RCC 7860 (cell line): ENCODE measurements around the gene MT1G.
"Not testable (repeated sequence)": the region's sequence is repeated elsewhere in the genome, so short reads cannot be mapped to it uniquely, and the experiment has no call there.

Source experiments
- DNase-seq: peaks from one replicate; pipeline ENCODE4 v3.0.0-alpha.2; 2015; ENCODE audit warnings: low spot score
- FAIRE-seq: peaks from 2 replicates; lab custom pipeline; 2012; peaks lifted over from hg19 to GRCh38; lab: Jason Lieb, UNC

MT1G gene

DNA sequence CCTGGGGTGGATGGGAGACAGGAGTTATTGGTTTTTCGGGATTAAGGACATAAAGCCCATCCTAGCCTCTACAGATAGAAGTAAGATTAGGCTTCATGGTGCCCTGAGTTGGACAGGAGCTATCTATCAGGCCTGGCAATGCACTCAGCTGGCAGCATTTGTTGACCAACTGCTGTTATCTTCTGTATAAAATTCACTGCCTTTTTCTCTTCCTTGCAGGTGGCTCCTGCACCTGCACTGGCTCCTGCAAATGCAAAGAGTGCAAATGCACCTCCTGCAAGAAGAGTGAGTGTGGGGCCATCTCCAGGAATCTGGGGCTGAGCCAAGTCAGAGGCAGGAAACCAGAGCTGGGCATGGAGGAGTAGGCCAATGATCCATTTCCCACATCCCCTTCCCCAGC is 28.8 kb downstream of the MT1G start:
- no peak for DNase-seq
- no peak for FAIRE-seq

DNA sequence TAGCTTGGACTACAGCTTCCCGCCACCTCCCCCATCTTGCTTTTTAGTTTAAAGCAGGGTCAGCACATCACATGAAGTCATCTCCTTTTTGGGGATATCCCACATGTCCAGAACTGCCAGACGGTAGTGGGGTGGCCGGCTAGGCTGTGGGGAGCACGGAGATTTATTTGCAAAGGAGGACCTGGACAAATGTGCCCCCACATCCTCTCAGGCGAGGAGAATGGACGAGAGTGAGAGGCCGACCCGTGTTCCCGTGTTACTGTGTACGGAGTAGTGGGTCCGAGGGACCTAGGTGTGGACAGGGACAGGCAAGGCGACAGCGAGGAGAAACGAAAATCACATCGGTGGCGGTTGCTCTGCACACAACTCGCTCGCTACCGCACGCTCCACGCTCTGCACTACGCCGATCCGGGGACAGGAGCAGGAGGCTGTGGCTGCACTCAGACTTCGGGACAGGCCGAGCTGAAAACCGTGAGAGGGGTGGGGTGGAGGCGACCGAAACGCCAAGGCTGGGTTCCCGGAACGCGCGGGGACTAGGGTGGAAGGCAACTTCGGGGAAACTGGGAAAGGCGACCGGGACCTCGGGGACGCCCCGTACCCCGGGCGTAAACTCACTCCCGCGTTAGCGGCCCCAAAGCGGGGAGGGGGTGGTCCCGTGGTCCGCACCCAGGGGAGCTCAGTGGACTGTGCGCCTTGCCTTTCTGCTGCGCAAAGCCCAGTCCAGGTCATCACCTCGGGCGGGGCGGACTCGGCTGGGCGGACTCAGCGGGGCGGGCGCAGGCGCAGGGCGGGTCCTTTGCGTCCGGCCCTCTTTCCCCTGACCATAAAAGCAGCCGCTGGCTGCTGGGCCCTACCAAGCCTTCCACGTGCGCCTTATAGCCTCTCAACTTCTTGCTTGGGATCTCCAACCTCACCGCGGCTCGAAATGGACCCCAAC is 29.8 kb downstream of the MT1G start, which contains the start of gene MT1A:
Gene MT1A (plus strand): TSS at position 853 of the 937 bp plus-strand sequence. CDS start 73 bp downstream, at position 926.
- FAIRE-seq (no peak), DNase-seq (no peak)

DNA sequence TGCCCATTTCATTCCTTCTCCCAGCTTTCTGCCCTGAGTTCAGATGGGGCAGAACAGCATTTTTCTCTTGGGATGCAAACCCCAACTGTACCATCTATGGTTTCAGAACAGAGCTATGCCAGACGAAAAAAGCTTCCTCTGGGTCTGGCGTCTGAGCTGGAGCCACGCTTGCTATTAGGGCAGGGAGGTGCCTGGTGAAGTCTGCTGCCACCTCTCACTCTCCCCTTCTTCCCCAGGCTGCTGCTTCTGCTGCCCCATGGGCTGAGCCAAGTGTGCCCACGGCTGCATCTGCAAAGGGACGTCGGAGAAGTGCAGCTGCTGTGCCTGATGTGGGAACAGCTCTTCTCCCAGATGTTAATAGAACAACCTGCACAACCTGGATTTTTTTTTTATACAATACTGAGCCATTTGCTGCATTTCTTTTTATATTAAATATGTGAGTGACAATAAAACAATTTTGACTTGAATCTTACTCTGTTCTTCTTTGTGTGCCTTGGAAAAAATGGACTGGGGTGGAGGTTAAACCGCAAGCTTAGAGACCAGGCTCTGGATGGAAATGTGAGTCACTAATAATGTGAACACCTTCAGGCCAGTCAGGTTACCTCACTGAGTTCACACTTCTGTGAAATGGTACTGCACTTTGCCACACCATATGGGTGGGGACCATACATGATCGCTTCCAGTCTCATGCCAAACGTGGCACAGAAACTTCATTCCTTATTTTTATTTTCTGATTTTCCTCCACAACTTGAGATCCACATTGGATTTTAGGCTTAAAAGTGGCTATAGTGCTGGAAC is 31.1 kb downstream of the MT1G start:
- FAIRE-seq = no peak
- DNase-seq = no peak

DNA sequence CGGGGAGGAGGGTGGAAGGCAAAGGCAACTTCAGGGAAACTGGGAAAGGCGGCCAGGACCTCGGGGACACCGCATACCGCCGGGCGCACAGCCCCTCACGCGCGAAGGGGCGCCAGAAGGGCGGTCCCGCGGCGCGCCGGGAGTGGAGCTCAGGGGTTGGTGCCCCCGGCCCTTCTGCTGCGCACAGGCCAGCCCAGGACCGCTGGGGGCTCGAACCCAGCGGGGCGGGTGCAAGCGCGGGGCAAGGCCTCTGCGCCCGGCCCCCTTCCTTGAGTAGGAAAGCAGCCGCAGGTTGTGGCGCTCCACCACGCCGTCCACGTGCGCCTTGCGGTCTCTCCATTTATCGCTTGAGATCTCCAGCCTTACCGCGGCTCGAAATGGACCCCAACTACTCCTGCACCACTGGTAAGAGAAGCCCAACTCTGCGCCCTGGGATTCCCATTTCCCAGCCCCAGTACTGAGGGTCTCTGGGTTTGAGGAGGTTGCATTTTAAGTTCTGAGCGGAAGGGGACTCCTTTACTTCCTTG is 32.4 kb downstream of the MT1G start:
- DNase-seq (no peak), FAIRE-seq (no peak)

DNA sequence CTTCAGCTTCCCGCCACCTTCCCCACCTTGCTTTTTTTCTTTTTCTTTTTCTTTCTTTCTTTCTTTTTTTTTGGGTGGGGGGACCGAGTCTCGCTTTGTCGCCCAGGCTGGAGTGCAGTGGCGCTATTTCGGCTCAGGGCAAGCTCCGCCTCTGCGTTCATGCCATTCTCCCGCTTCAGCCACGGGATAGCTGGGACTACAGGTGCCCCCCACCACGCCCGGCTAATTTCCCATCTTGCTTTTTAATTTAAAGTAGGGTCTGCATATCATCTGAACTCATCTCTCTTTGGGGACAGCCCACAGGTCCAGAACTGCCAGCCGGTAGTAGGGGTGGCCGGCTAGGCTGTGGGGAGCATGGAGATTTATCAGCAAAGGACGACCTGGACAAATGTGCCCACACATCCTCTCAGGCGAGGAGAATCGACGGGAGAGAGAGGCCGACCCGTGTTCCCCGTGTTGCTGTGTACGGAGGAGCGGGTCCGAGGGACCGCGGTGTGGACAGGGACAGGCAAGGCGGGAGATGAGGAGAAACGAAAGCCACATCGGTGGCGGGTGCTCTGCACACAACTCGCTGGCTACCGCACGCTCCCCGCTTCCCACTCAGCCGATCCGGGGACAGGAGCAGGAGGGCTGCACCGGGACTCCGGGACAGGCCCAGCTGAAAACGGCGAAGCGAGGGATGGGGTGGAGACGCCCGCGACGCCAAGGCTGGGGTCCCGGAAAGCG is 33.0 kb downstream of the MT1G start:
- FAIRE-seq = no peak
- no peak for DNase-seq

DNA sequence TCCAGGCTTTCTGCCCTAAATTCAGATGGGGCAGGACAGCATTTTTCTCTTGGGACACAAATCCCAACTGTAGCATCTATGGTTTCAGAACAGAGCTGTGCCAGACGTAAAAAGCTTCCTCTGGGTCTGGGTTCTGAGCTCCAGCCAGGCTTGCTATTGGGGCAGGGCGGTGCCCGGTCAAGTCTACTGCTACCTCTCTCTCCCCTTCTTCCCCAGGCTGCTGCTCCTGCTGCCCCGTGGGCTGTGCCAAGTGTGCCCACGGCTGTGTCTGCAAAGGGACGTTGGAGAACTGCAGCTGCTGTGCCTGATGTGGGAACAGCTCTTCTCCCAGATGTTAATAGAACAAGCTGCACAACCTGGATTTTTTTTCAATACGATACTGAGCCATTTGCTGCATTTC is 34.3 kb downstream of the MT1G start:
- FAIRE-seq (no peak), DNase-seq (no peak)

DNA sequence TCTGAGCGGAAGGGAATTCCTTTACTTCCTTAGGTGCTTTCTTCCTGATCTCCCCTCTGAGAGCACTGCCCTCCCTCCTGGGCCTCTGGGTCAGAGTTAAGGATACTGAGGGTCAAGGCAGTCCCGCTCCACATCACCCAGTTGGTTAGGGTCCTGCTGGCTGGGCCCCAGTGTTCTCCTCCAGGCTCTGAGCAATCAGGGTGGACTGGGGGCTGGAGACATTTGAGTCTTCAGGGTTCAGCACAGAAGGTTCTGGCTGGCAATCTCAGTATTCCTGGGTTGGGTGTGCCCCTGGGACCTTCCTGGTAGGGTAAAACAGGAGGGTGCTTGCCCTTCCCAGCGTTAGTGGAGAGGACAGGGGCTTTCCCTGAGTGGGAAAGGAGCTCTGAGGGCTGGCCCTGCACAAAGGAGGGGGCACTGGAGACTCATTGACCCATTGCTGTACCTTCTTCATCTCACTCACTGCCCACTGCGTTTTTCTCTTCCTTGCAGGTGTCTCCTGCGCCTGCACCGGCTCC is 35.0 kb downstream of the MT1G start:
- DNase-seq (no peak), FAIRE-seq (no peak)

DNA sequence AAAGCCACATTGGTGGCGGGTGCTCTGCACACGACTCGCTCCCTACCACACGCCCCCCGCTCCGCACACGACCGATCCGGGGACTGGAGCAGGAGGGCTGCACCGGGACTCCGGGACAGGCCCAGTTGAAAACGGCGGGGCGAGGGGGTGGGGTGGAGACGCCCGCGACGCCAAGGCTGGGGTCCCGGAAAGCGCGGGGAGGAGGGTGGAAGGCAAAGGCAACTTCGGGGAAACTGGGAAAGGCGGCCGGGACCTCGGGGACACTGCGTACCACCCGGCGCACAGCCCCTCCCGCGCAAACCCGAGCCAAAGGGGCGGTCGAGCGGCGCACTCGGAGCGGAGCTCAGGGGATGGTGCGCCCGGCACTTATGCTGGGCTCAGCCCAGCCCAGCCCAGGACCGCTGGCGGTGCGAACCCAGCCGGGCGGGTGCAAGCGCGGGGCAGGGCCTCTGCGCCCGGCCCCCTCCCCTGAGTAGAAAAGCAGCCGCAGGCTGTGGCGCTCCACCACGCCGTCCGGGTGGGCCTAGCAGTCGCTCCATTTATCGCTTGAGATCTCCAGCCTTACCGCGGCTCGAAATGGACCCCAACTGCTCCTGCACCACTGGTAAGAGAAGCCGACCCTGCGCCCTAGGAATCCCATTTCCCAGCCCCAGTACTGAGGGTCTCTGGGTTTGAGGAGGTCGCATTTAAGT is 35.6 kb downstream of the MT1G start, which contains the start of gene MT1M:
Gene MT1M (plus strand): TSS at position 504 of the 692 bp plus-strand sequence. CDS start 73 bp downstream, at position 577.
- FAIRE-seq = no peak
- no peak for DNase-seq

DNA sequence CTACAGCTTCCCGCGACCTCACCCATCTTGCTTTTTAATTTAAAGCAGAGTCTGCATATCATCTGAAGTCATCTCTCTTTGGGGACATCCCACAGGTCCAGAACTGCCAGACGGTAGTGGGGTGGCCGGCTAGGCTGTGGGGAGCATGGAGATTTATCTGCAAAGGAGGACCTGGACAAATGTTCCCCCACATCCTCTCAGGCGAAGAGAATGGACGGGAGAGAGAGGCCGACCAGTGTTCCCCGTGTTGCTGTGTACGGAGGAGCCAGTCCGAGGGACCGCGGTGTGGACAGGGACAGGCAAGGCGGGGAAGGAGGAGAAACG is 36.1 kb downstream of the MT1G start:
- DNase-seq (no peak), FAIRE-seq (no peak)

DNA sequence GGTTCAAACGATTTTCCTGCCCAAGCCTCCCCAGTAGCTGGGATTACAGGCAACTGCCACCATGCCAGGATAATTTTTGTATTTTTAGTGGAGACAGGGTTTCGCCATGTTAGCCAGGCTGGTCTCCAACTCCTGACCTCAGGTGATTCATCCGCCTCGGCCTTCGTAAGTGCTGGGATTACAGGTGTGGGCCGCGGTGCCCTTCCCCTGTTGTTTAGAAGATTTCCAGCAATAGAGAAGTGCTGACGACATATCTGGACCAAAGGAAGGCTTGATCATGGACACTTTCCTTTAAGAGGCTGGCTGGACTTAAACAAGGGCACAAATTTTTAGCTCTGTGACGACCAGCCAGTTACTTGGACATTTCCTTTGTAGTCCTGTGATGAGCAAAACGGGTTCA is 36.7 kb downstream of the MT1G start:
- no peak for FAIRE-seq
- DNase-seq = no peak

DNA sequence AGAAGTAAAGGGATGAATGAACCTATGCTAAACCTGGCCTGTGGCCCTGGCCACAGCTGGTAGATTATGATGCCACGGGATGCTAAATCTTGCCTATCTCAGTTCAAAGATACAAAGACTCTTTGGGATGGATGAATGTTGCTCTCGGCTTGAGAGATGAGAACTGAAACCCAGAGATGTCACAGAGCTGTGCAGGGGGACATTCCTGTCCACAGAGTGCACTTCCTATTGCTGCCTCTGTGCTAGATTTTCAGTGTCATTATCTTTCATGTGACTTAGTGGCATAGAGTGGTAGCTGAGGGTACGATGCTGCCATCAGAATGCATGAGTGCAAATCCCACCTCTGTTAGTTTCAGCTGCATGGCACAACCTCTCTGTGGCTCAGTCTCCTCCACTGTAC is 37.7 kb downstream of the MT1G start:
- FAIRE-seq (no peak), DNase-seq (no peak)

DNA sequence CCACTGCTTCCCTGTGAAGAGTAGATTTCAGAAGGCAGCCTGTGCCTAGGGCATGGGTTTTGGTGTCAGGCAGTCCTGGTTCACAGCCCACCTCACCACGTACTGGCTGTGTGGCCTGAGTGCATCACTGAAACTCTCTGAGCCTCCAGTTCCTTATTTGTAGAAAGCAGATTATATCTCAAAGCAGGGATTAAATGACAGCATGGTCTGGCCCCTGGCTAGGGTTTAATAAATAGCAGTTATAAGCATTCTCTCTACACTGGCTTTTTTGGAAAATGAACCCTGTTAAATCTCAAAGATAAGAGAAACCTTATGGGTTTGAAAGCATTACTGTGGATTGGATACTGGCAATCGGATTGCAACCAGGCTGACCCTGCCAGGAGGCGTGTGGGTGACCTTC is 38.3 kb downstream of the MT1G start:
- FAIRE-seq = no peak
- no peak for DNase-seq

DNA sequence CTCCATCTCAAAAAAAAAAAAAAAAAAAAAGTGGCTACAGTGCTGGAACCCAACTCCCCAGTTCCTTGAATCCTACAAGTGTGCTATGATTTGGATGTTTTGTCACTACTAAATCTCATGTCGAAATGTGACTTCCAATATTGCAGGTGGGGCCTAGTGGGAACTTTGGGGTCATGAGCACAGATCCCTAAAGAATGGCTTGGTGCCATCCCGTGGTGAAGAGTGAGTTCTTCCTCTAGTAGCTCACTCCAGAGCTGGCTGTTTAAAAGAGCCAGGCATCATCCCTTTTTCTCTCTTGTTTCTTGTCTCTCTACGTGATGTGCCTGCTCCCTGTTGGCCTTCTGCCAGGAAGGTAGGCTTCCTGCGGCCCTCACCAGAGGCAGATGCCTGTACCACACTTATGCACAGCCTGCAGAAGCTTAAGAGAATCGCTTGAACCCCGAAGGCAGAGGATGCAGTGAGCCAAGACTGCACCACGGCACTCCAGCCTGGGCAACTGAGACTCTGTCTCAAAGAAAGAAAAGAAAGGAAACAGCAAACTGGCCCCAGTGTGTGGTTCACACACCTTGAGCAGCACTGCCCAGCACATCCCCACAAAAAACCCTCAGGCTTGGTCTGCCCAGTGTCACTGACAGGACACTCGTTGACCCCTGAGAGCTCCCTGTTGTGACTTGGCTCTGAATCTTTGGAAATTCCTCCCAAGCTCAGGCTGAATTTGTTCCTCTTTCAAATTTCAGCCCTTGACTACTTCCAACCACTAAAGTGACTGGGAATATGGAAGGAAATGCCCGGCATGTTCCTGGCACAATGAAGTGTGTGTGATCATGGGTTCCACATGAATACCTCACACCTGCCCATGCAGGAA is 39.1 kb downstream of the MT1G start:
- FAIRE-seq (no peak), DNase-seq (no peak)

DNA sequence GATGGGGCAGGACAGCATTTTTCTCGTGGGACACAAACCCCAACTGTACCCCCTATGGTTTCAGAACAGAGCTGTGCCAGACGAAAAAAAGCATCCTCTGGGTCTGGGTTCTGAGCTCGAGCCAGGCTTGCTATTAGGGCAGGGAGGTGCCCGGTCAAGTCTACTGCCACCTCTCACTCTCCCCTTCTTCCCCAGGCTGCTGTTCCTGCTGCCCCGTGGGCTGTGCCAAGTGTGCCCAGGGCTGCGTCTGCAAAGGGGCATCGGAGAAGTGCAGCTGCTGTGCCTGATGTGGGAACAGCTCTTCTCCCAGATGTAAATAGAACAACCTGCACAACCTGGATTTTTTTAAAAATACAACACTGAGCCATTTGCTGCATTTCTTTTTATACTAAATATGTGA is 41.2 kb downstream of the MT1G start:
- no peak for DNase-seq
- FAIRE-seq = no peak

DNA sequence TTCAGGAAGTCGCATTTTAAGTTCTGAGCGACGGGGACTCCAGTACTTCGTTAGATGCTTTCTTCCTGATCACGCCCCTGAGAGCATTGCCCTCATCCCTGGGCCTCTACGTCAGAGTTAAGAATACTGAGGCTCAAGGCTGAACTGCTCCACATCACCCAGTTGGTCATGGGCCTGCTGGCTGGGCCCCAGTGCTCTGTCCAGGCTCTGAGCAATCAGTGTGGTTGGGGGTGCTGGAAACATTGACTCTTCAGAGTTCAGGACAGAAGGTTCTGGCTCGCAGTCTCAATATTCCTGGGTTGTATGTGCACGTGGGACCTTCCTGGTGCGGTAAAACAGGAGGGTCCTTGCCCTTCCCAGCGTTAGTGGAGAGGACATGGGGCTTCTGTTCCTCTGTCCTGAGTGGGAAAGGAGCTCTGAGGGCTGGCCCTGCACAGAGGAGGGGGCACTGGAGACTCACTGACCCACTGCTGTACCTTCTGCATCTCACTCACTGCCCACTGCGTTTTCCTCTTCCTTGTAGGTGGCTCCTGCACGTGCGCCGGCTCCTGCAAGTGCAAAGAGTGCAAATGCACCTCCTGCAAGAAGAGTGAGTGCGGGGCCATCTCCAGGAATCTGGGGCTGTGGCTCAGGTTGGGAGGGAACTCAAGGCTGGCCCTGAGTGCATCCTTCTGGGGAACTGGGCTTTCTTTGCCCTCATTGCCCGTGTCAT is 41.8 kb downstream of the MT1G start:
- DNase-seq (peak; percentile 53), FAIRE-seq (no peak)

DNA sequence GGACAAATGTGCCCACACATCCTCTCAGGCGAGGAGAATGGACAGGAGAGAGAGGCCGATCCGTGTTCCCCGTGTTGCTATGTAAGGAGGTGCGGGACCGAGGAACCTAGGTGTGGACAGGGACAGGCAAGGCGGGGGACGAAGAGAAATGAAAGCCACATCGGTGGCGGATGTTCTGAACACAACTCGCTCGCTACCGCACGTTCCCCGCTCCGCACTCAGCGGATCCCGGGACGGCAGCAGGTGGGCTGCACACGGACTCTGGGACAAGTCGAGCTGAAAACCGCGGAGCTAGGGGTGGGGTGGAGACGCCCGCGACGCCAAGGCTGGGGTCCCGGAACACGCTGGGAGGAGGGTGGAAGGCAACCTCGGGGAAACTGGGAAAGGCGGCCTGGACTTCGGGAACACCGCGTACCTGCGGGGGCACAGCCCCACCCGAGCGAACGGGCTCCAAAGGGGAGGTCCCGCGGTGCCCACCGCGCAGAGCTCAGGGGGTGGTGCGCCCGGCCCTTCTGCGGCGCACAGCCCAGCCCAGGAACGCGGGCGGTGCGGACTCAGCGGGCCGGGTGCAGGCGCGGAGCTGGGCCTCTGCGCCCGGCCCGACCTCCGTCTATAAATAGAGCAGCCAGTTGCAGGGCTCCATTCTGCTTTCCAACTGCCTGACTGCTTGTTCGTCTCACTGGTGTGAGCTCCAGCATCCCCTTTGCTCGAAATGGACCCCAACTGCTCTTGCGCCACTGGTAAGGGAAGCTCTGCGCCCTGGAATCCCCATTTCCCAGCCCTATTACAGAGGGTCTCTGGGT is 42.5 kb downstream of the MT1G start, which contains the start of gene MT1E:
Gene MT1E (plus strand): TSS at position 642 of the 803 bp plus-strand sequence. CDS start 71 bp downstream, at position 713.
- DNase-seq = peak; percentile 81
- FAIRE-seq = no peak

DNA sequence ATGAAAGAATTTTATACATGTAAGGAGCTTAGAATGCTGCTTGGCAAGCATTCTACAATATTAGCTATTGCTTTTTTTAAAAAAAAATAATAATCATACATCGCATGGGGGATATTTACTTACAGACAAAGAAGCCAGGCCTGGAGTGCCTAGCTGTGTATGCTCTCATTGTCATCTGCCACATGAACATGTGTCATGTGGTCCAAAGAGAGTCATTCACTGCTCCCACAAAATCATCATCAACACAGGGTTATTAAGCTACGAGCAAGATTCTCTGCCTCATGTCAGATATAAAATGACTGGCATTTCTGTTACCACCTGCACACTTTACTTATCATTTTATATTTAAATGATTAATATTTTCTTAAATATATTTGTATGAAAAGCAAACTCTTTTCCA is 44.2 kb downstream of the MT1G start:
- no peak for FAIRE-seq
- no peak for DNase-seq

DNA sequence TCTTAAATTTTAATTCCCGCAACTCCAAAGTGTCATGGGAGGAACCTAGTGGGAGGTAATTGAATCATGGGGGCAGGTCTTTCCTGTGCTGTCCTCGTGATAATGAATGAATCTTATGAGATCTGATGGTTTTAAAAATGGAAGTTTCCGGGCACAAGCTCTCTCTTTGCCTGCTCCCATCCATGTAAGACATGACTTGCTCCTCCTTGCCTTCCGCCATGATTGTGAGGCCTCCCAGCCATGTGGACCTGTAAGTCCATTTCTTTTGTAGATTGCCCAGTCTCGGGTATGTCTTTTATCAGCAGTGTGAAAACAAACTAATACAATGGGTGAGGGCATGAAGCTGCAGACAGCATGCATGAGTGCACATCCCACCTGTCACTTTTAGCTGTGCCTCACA is 44.7 kb downstream of the MT1G start:
- not testable (repeated sequence) for FAIRE-seq, DNase-seq
